Measurements from ENCODE around the gene RIGI. TPM values are rescaled to one million over a fixed set of nuclear protein-coding genes. Genes with fewer than 3 reads are reported as not detected.

RIGI gene
- total and polyA plus RNA-seq, 2 of the 13 experiments (the other 11 are each of a cell fraction or from before 2014, with no cell fraction given) = 3.0 to 8.2 TPM

DNA sequence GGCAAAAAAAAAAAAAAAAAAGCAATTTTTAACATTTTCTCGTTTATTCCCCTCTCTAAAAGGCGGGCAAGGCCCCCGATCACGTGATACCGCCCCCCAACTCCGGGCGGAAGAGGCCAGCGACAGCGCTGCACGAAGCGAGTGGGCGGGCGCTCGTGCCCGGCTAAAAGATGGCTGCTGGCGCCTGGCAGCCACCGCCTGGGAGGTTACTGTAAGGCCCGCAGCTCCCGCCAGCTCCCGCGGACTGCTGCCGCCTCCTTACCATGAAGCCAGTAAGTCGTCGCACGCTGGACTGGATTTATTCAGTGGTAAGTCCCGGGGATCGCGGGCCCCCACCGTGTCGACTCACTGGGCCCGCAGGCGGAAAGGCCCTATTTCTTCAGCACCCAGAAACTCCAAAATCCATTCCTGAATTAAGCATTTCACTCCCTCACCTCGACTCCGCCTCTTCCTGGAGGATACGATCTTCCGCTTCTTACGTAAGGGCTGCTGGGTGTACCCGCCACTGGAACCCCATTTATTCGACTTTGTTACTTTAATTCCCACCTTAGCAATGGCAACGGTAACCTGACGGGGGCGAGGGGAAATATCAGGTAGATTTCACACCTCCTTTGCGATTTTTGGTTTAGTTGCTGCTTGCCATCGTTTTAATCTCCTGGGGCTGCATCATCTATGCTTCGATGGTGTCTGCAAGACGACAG is 26.3 kb upstream of the RIGI start, which contains the start of the genes SMIM27 and TOPORS (continued):
- no peak for TF ChIP-seq ZKSCAN5 (CRISPR knock-in tag; IDR thresholded peaks at IDR 0.05)
- TF ChIP-seq ZC3H4 (CRISPR knock-in tag; IDR thresholded peaks at IDR 0.05; ENCODE audit: borderline replicate concordance) = no peak
- TF ChIP-seq, protein P1, sequence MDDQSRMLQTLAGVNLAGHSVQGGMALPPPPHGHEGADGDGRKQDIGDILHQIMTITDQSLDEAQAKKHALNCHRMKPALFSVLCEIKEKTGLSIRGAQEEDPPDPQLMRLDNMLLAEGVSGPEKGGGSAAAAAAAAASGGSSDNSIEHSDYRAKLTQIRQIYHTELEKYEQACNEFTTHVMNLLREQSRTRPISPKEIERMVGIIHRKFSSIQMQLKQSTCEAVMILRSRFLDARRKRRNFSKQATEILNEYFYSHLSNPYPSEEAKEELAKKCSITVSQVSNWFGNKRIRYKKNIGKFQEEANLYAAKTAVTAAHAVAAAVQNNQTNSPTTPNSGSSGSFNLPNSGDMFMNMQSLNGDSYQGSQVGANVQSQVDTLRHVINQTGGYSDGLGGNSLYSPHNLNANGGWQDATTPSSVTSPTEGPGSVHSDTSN (CRISPR knock-in tag; IDR thresholded peaks at IDR 0.05; ENCODE audit: borderline replicate concordance) = no peak
- TF ChIP-seq CREM (IDR thresholded peaks at IDR 0.05) = peak; percentile 62
- no peak for TF ChIP-seq CREM (CRISPR knock-in tag; IDR thresholded peaks at IDR 0.05)
- no peak for TF ChIP-seq KDM6A (CRISPR knock-in tag; IDR thresholded peaks at IDR 0.05; ENCODE audit: low read depth)
- TF ChIP-seq ZSCAN31 (CRISPR knock-in tag; IDR thresholded peaks at IDR 0.05; ENCODE audit: low read depth) = peak; percentile 56; the same call in 1 of the 2 replicates
- peak; percentile 70; the same call in 1 of the 2 replicates for TF ChIP-seq ZMAT3 (CRISPR knock-in tag; conservative IDR thresholded peaks at IDR 0.05)
- TF ChIP-seq, protein P2, sequence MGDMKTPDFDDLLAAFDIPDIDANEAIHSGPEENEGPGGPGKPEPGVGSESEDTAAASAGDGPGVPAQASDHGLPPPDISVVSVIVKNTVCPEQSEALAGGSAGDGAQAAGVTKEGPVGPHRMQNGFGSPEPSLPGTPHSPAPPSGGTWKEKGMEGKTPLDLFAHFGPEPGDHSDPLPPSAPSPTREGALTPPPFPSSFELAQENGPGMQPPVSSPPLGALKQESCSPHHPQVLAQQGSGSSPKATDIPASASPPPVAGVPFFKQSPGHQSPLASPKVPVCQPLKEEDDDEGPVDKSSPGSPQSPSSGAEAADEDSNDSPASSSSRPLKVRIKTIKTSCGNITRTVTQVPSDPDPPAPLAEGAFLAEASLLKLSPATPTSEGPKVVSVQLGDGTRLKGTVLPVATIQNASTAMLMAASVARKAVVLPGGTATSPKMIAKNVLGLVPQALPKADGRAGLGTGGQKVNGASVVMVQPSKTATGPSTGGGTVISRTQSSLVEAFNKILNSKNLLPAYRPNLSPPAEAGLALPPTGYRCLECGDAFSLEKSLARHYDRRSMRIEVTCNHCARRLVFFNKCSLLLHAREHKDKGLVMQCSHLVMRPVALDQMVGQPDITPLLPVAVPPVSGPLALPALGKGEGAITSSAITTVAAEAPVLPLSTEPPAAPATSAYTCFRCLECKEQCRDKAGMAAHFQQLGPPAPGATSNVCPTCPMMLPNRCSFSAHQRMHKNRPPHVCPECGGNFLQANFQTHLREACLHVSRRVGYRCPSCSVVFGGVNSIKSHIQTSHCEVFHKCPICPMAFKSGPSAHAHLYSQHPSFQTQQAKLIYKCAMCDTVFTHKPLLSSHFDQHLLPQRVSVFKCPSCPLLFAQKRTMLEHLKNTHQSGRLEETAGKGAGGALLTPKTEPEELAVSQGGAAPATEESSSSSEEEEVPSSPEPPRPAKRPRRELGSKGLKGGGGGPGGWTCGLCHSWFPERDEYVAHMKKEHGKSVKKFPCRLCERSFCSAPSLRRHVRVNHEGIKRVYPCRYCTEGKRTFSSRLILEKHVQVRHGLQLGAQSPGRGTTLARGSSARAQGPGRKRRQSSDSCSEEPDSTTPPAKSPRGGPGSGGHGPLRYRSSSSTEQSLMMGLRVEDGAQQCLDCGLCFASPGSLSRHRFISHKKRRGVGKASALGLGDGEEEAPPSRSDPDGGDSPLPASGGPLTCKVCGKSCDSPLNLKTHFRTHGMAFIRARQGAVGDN (CRISPR knock-in tag; IDR thresholded peaks at IDR 0.05) = peak; percentile 83
- TF ChIP-seq, protein P3, sequence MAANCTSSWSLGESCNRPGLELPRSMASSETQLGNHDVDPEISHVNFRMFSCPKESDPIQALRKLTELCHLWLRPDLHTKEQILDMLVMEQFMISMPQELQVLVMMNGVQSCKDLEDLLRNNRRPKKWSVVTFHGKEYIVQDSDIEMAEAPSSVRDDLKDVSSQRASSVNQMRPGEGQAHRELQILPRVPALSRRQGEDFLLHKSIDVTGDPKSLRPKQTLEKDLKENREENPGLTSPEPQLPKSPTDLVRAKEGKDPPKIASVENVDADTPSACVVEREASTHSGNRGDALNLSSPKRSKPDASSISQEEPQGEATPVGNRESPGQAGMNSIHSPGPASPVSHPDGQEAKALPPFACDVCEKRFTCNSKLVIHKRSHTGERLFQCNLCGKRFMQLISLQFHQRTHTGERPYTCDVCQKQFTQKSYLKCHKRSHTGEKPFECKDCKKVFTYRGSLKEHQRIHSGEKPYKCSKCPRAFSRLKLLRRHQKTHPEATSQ (CRISPR knock-in tag; IDR thresholded peaks at IDR 0.05; ENCODE audit: borderline replicate concordance) = no peak
- TF ChIP-seq IKZF4 (CRISPR knock-in tag; IDR thresholded peaks at IDR 0.05; ENCODE audit: borderline replicate concordance, low read depth, not compliant biosample characterization) = peak; percentile 25
- TF ChIP-seq, protein P4, sequence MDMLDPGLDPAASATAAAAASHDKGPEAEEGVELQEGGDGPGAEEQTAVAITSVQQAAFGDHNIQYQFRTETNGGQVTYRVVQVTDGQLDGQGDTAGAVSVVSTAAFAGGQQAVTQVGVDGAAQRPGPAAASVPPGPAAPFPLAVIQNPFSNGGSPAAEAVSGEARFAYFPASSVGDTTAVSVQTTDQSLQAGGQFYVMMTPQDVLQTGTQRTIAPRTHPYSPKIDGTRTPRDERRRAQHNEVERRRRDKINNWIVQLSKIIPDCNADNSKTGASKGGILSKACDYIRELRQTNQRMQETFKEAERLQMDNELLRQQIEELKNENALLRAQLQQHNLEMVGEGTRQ (IDR thresholded peaks at IDR 0.05; ENCODE audit: low read depth, low read length) = peak; percentile 83
- TF ChIP-seq, protein P4 (CRISPR knock-in tag; IDR thresholded peaks at IDR 0.05; ENCODE audit: borderline replicate concordance) = peak; percentile 93; the same call in 1 of the 2 replicates
- peak; percentile 31; the same call in 1 of the 2 replicates for TF ChIP-seq SP5 (CRISPR knock-in tag; IDR thresholded peaks at IDR 0.05; ENCODE audit: borderline replicate concordance, low read depth)
- peak; percentile 65; the same call in 1 of the 2 replicates for TF ChIP-seq MXD4 (CRISPR knock-in tag; IDR thresholded peaks at IDR 0.05)
- no peak for TF ChIP-seq RBAK (CRISPR knock-in tag; IDR thresholded peaks at IDR 0.05)
- peak; percentile 84; the same call in 1 of the 2 replicates for TF ChIP-seq HOXA5 (CRISPR knock-in tag; IDR thresholded peaks at IDR 0.05)
- peak; percentile 32; the same call in 1 of the 2 replicates for TF ChIP-seq ZNF232 (CRISPR knock-in tag; IDR thresholded peaks at IDR 0.05; ENCODE audit: borderline replicate concordance)
- no peak; the same call in 1 of the 2 replicates for TF ChIP-seq TARDBP (CRISPR knock-in tag; IDR thresholded peaks at IDR 0.05)

Measured in HepG2 (cell line).